BLaER1 treated with 17β-estradiol and CSF1 and Interleukin-3, amounts not matched to agents 10 nM and 100 nM (cell line): ENCODE data around the gene ANKAR.

Source experiments
- H3K27ac ChIP-seq, 11 experiments: shearing (Covaris generic); formaldehyde crosslinking; 2 replicates each; pipeline ENCODE4 v1.8.1; 2022
- H3K27me3 ChIP-seq, 11 experiments: shearing (Covaris generic); formaldehyde crosslinking; 2 replicates each; pipeline ENCODE4 v1.8.1; 2022
- H3K36me3 ChIP-seq, 11 experiments: shearing (Covaris generic); formaldehyde crosslinking; 2 replicates each; pipeline ENCODE4 v1.8.1; 2022
- H3K4me1 ChIP-seq, 10 experiments: shearing (Covaris generic); formaldehyde crosslinking; 2 replicates each; pipeline ENCODE4 v1.8.1; 2022
- H3K4me2 ChIP-seq, 11 experiments: shearing (Covaris generic); formaldehyde crosslinking; 2 replicates each; pipeline ENCODE4 v1.8.1; 2022
- H3K4me3 ChIP-seq, 10 experiments: shearing (Covaris generic); formaldehyde crosslinking; 2 replicates each; pipeline ENCODE4 v1.8.1; 2022
- H3K9ac ChIP-seq, 11 experiments: shearing (Covaris generic); formaldehyde crosslinking; 2 replicates each; pipeline ENCODE4 v1.8.1; 2022
- H3K9me3 ChIP-seq, 11 experiments: shearing (Covaris generic); formaldehyde crosslinking; replicated peaks in 1 of 11; 2 replicates each; pipeline ENCODE4 v1.8.1; 2022
- H4K20me1 ChIP-seq, 11 experiments: shearing (Covaris generic); formaldehyde crosslinking; 2 replicates each; pipeline ENCODE4 v1.8.1; 2022
- Cebpa-rat ChIP-seq, 11 experiments: shearing (Covaris generic); IDR thresholded peaks; 2 replicates each; pipeline ENCODE4 v1.8.1; 2022

ANKAR gene, protein sequence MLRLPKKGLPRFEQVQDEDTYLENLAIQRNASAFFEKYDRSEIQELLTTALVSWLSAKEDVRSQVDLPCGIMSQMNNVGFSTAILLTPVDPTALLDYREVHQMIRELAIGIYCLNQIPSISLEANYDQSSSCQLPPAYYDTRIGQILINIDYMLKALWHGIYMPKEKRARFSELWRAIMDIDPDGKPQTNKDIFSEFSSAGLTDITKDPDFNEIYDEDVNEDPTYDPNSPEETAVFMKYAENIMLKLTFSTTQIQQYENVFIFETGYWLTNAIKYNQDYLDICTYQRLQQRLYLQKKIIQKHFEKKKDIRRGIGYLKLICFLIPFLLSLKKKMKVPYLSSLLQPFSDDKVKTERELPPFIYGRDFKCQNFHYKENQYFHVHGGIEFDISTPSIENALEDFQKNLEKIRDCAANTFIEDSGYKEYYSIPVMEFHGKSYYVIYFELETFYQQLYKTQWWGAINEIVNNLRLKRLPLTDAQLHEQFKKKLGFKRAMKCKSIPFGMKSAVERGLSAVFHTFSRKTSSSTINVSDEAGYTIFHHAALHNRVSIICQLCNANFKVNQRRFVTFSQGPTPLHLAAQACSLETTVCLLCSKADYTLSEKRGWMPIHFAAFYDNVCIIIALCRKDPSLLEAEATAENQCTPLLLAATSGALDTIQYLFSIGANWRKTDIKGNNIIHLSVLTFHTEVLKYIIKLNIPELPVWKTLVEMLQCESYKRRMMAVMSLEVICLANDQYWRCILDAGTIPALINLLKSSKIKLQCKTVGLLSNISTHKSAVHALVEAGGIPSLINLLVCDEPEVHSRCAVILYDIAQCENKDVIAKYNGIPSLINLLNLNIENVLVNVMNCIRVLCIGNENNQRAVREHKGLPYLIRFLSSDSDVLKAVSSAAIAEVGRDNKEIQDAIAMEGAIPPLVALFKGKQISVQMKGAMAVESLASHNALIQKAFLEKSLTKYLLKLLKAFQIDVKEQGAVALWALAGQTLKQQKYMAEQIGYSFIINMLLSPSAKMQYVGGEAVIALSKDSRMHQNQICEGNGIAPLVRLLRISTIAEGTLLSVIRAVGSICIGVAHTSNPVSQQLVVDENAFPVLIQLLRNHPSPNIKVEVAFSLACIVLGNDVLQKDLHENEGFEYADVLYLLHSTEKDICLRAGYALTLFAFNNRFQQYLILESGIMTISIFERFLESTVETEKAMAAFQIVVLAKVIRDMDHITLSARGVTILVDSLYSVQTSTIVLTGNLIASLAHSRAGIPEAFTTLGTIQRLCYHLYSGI (N-terminal part only)

DNA sequence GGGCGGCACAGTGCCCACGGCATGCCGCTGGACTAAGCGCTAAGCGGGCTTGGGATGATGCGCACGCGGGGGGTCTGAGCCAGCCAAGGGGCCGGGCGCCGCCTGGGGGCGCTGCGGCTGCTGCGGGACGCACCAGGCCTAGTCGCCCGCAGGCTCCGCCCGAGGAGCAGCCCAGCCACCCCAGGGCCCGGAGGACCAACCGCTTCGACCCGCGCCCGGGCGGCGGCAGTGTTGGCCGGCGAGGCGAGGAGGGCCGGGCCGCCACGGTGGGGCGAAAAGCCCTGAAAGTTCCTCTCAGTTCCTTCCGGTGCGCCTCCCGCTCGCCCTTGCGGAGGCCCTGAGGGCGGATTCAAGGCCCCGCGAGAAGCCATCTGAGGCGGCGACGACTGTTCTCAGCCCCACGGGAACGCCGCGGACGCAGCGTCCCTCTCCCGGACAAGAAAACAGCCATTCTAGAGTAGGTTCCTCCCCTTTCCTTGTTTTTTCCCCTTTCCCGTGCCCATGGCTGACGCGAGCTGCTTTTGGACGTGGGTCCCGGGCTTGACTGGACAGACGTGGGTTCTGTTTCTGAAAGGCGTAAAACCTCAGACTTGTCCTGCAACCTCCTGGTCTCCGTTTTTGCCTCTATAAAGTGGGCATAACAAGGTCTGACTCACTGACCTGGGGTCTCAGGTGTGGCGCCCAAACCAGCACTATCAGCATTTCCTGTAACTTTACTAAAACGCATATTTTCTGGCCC lies at the start of gene ANKAR:
ANKAR (plus strand) TSS at position 297 of the 739 bp plus-strand sequence. CDS start 1,821 bp downstream, outside the sequence.
- peak within 1 kb of the TSS; percentile 55 to 72 (median 64) for H3K4me3 ChIP-seq
- H3K9ac ChIP-seq: peak within 1 kb of the TSS; percentile 76 to 96 (median 84)
- H3K9me3 ChIP-seq: peaks cover 10 to 25% (median 19%) of the 10 kb centered on the region in 11 experiments; a peak in 21 of 22 replicates
- H3K36me3 ChIP-seq: peaks cover 25 to 57% (median 39%) of the 10 kb centered on the region in 11 experiments
- H4K20me1 ChIP-seq: peaks cover 0 to 3% (median 0%) of the 10 kb centered on the region in 11 experiments; a peak in 2 of 22 replicates
- peaks cover 20 to 29% (median 22%) of the 10 kb centered on the region in 10 experiments for H3K4me1 ChIP-seq
- peak within 1 kb of the TSS; percentile 79 to 93 (median 87) for H3K27ac ChIP-seq
- peak within 1 kb of the TSS; percentile 74 to 92 (median 85) for H3K4me2 ChIP-seq
- no peak for TF ChIP-seq Cebpa-rat (IDR thresholded peaks at IDR 0.05)
- no peaks in the 10 kb centered on the region for H3K27me3 ChIP-seq

DNA sequence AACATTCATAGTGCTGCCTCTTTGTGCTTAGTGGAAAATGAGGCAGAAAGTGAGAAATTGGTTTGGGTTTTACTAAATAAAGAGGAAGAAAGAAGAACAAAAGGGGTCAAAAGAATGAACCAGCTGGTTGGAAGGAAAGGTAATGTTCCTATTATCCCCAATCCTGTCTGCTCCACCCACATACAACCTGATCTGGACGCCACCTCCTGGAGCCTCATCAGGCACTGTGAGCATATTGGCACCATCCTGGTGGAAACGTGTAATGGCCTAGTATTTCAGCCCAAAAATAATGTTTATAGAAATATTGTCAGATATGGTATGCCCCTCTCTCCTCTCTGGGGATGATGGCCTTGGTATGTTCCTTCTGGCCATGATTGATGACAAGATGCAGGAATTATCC lies 48.8 kb upstream of the ANKAR start:
- no peaks in the 10 kb centered on the region for H4K20me1 ChIP-seq
- H3K9me3 ChIP-seq: no peaks in the 10 kb centered on the region
- no peaks in the 10 kb centered on the region for H3K36me3 ChIP-seq
- H3K4me2 ChIP-seq: no peak overlapping the region
- no peak for TF ChIP-seq Cebpa-rat (IDR thresholded peaks at IDR 0.05)
- no peak overlapping the region for H3K4me3 ChIP-seq
- no peaks in the 10 kb centered on the region for H3K27me3 ChIP-seq
- H3K9ac ChIP-seq: no peak overlapping the region
- no peak overlapping the region for H3K27ac ChIP-seq
- H3K4me1 ChIP-seq: peaks cover 0 to 14% (median 0%) of the 10 kb centered on the region in 10 experiments; a peak in 4 of 20 replicates

DNA sequence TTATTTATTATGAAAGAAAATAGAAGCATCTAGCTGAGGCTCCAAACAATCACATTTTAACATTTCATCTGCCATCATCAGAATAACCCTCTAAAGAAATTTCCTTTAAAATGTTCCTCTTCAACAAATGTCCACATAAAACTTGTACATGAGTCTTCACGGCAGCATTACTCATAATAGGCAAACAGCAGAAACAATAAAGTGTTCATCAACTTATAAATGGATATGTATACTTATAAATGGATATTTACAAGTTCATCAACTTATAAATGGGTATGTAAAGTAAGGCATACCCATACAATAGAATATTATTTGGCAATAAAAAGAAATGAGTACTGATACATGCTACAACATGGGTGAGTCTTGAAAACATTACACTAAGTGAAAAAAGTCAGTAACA lies 46.7 kb upstream of the ANKAR start:
- no peak overlapping the region for H3K4me3 ChIP-seq
- H3K36me3 ChIP-seq: no peaks in the 10 kb centered on the region
- H3K27ac ChIP-seq: no peak overlapping the region
- H3K4me1 ChIP-seq: peaks cover 0 to 13% (median 0%) of the 10 kb centered on the region in 10 experiments; a peak in 3 of 20 replicates
- no peak overlapping the region for H3K4me2 ChIP-seq
- no peaks in the 10 kb centered on the region for H3K9me3 ChIP-seq
- TF ChIP-seq Cebpa-rat (IDR thresholded peaks at IDR 0.05): no peak
- no peak overlapping the region for H3K9ac ChIP-seq
- H3K27me3 ChIP-seq: no peaks in the 10 kb centered on the region
- no peaks in the 10 kb centered on the region for H4K20me1 ChIP-seq

DNA sequence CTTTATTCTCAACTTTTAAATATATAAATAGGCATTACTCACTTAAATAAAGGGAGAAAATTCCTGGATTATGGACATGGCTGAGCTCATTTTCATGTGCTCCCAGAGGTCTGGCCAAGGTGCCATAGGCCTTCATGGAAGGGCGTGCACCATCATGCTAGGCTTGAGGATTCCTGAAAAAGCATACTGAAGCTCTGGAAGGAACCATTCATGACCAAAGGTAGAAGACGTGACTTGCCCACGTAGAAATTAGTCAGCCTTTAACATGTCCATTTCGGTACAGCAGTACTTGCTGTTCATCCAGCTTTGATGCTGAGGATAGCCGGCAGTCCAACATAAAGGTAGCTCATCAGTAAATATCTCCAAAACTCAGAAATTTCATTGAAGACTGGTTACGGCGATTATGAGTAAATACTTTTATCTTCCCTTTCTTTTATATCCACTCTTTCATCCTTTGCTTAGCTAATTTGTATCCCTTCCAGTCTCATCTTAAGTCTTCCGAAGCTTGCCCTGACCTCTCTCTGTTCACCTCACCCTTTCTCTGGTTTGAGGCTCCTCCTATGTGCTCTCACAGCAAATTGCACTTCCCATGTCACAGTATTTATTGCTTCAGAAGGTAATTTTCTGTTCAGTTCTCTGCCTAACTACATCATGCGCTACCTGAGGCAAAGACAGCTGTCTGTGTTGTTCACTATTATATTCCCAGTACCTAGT lies 45.5 kb upstream of the ANKAR start:
- Histone ChIP-seq H3K27ac (0 out of 22 replicates have a peak overlapping the region, but pooled peaks of 1 of the 11 experiments have one; percentile 3), H3K4me1 (peaks cover 0 to 13% (median 0%) of the 10 kb centered on the region in 10 experiments; a peak in 3 of 20 replicates)

DNA sequence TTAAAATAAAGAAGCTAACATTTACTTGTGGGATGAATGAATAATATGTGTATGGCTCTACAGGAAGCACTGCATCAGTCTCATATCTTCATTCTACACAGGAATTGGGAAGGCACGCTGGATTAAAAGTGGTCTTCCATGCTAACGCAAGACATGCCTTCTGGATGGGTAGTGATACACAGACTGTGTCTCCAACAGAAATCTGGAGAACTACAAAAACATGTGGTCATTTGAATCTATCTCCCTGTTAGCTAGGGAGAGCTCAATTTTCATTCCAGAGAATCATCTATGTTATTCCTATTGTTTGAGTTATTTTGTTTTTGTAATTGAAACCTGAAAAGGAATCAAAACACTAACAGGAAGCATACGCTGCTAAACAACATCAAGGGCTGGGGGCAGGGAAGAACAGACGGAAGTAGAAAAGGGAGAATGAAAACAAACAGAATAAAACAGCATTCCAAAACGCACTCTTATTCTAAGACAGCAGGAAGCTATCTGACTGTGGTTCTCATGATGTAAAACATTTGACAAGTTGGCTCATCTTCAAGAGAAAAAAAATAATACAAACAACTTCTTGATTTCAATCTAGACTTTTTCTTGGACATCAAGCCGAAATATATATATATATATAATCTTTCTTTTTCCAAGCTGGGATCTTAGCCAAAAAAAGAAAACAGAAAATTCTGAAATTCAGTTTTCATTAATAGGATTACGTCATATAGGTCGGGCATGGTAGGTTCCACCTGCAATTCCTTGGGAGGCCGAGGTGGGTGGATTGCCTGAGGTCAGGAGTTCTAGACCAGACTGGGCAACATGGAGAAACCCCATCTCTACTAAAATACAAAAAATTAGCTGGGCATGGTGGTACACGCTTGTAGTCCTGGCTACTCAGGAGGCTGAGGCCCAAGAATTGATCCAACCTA lies 44.7 kb upstream of the ANKAR start:
- Histone ChIP-seq H4K20me1 (no peaks in the 10 kb centered on the region), H3K4me3 (no peak overlapping the region), H3K9me3 (no peaks in the 10 kb centered on the region), H3K4me2 (peak overlapping the region in 3 of 11 experiments; percentile 4 to 26 (median 8); a peak in 3 of 22 replicates), H3K36me3 (no peaks in the 10 kb centered on the region), H3K27me3 (no peaks in the 10 kb centered on the region), H3K9ac (no peak overlapping the region), H3K4me1 (peaks cover 0 to 13% (median 0%) of the 10 kb centered on the region in 10 experiments; a peak in 3 of 20 replicates), H3K27ac (peak overlapping the region in 3 of 11 experiments; percentile 3 to 28 (median 8); a peak in 1 of 22 replicates)
- no peak for TF ChIP-seq Cebpa-rat (IDR thresholded peaks at IDR 0.05)

More for the DNA sequence above, 45.5 kb upstream of the ANKAR start:
- H3K27me3 ChIP-seq: no peaks in the 10 kb centered on the region
- H3K4me3 ChIP-seq: no peak overlapping the region
- no peak for TF ChIP-seq Cebpa-rat (IDR thresholded peaks at IDR 0.05)
- H3K9me3 ChIP-seq: no peaks in the 10 kb centered on the region
- no peaks in the 10 kb centered on the region for H3K36me3 ChIP-seq
- H3K4me2 ChIP-seq: peak overlapping the region in 1 of 11 experiments; percentile 8; a peak in 1 of 22 replicates
- no peak overlapping the region for H3K9ac ChIP-seq
- H4K20me1 ChIP-seq: no peaks in the 10 kb centered on the region

DNA sequence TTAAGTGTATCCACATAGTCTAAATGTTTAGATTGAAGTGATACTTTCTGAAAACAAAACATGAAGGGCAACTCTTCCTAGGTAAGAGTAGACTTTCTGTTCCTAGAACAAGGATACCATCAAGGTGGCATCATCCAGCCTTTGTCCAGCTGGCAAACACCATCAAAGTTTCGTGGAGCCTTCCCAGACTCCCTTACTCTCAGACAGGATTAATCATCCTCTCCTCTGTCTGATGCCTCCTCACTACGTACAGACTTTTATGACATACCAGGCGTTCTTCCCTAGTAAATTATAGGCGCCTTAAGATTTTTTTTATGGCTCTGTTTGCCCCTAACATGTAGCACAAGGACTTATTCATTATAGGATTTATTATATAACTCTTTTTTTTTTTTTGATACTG lies 42.6 kb upstream of the ANKAR start:
- H4K20me1 ChIP-seq: no peaks in the 10 kb centered on the region
- H3K4me2 ChIP-seq: no peak overlapping the region
- H3K27ac ChIP-seq: no peak overlapping the region
- no peaks in the 10 kb centered on the region for H3K36me3 ChIP-seq
- H3K4me3 ChIP-seq: no peak overlapping the region
- no peaks in the 10 kb centered on the region for H3K27me3 ChIP-seq
- no peaks in the 10 kb centered on the region for H3K9me3 ChIP-seq
- H3K4me1 ChIP-seq: peaks cover 0 to 13% (median 0%) of the 10 kb centered on the region in 10 experiments; a peak in 3 of 20 replicates
- no peak for TF ChIP-seq Cebpa-rat (IDR thresholded peaks at IDR 0.05)
- H3K9ac ChIP-seq: no peak overlapping the region

DNA sequence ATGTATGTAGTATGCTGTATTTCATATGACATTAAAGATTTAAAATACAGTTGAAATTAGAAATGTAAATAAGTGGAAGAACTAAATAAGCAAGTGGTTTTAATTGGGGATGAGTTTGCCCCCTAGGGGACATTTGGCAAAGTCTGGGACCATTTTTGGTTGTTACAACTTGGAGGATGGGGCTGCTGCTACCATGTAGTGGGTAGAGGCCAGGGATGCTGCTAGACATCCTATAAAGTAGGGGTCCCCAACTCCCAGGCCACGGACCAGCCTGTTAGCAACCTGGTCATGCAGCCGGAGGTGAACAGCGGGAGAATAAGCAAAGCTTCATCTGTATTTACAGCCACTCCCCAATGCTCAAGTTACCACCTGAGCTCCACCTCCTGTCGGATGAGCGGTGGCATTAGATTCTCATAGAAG lies 41.1 kb upstream of the ANKAR start:
- Histone ChIP-seq H3K4me2 (no peak overlapping the region), H3K9ac (no peak overlapping the region)
- TF ChIP-seq Cebpa-rat (IDR thresholded peaks at IDR 0.05): no peak

More for the DNA sequence above, 41.1 kb upstream of the ANKAR start:
- no peaks in the 10 kb centered on the region for H3K36me3 ChIP-seq
- H3K4me3 ChIP-seq: no peak overlapping the region
- H4K20me1 ChIP-seq: no peaks in the 10 kb centered on the region
- H3K9me3 ChIP-seq: no peaks in the 10 kb centered on the region
- H3K4me1 ChIP-seq: peaks cover 0 to 13% (median 0%) of the 10 kb centered on the region in 10 experiments; a peak in 3 of 20 replicates
- no peaks in the 10 kb centered on the region for H3K27me3 ChIP-seq
- no peak overlapping the region for H3K27ac ChIP-seq
